K562 (cell line): ENCODE results near the gene DTL. TPM values are rescaled to one million over a fixed set of nuclear protein-coding genes. Genes with fewer than 3 reads are reported as not detected.

ENCODE experiments used
- ATAC-seq: fragments of 200-7000 bp; cut with Tn5 transposase; 3 replicates; pipeline ENCODE4 v1.9.1; 2020; ENCODE audit warnings: moderate library complexity
- BruUV-seq: library from RNA; stranded (reverse); fragments of 400-500 nt; replicated peaks from 2 replicates; lab custom pipeline; 2021; lab: Mats Ljungman, UMichigan
- CTCF ChIA-PET: fragments of 300-600 bp; formaldehyde crosslinking; extraction: SDS; loops from one replicate; lab custom pipeline; 2021; ENCODE audit warnings: low intra/inter-chr PET ratio; lab: Yijun Ruan, JAX
- POLR2A ChIA-PET: fragments of 300-600, 350-650 bp; sonication (Branson Sonifier 250); formaldehyde crosslinking; extraction: SDS; loops from one replicate; lab custom pipeline; 2021; ENCODE audit warnings: antibody characterized with exemption, inconsistent platforms; lab: Yijun Ruan, JAX
- DNase-seq, 4 experiments: peaks; one replicate each; pipeline versions ENCODE4 v3.0.0 to v3.0.0-alpha.2; 2011 to 2018; ENCODE audit warnings: low spot score in 3 of 4, mixed read lengths in 3 of 4; ENCODE audit errors: extremely low read depth in 1 of 4
- FAIRE-seq: peaks from 2 replicates; lab custom pipeline; 2011; peaks lifted over from hg19 to GRCh38; lab: Jason Lieb, UNC
- H2AFZ ChIP-seq: 2 replicates; pipeline ENCODE4 v1.6.0; 2011; ENCODE audit warnings: low read depth, low read length, control low read depth, inconsistent platforms
- H3K27ac ChIP-seq: fragments of 200-600 bp; 3 replicates; pipeline ENCODE4 v1.8.0; 2011; ENCODE audit warnings: low read depth, mild to moderate bottlenecking, control low read depth, inconsistent platforms, low read length, moderate library complexity, mixed read lengths; ENCODE audit errors: extremely low read depth
- H3K27me3 ChIP-seq, 2 experiments: fragments of 300-600 bp in 1 of 2; 2 replicates in 1 of 2; 3 replicates in 1 of 2; pipeline versions ENCODE4 v1.6.0 to v1.8.0; 2011; ENCODE audit warnings: inconsistent platforms in 2 of 2, low read length in 2 of 2, mild to moderate bottlenecking in 1 of 2, mixed read lengths in 1 of 2, moderate library complexity in 1 of 2; ENCODE audit not compliant: control insufficient read depth in 2 of 2, insufficient read depth in 2 of 2
- H3K36me3 ChIP-seq: fragments of 300-600 bp; 3 replicates; pipeline ENCODE4 v1.8.0; 2011; ENCODE audit warnings: mild to moderate bottlenecking, low read length, inconsistent platforms; ENCODE audit not compliant: control insufficient read depth, insufficient read depth
- H3K4me1 ChIP-seq, 2 experiments: fragments of 200-600 bp in 1 of 2; replicated peaks in 1 of 2; 2 replicates in 1 of 2; 3 replicates in 1 of 2; pipeline versions ENCODE4 v1.5.1 to v1.8.0; 2011; ENCODE audit warnings: inconsistent platforms in 2 of 2, low read length in 2 of 2, mild to moderate bottlenecking in 1 of 2, mixed read lengths in 1 of 2, moderate library complexity in 1 of 2; ENCODE audit not compliant: control insufficient read depth in 2 of 2, insufficient read depth in 2 of 2
- H3K4me2 ChIP-seq: 2 replicates; pipeline ENCODE4 v1.6.1; 2011; ENCODE audit warnings: low read length, control low read depth, inconsistent platforms, mixed read lengths; ENCODE audit not compliant: insufficient read depth
- H3K4me3 ChIP-seq: fragments of 200-600 bp; sonication (generic), shearing (Covaris generic); 2 replicates; pipeline ENCODE4 v1.5.1; 2016; ENCODE audit warnings: control low read depth, inconsistent platforms
- H3K79me2 ChIP-seq: fragments of 200-600 bp; 3 replicates; pipeline ENCODE4 v1.8.0; 2011; ENCODE audit warnings: low read length, inconsistent platforms; ENCODE audit not compliant: control insufficient read depth, insufficient read depth
- H3K9ac ChIP-seq, 2 experiments: 2 replicates each; pipeline versions ENCODE4 v1.6.0 to v1.6.1; 2011; ENCODE audit warnings: low read depth in 2 of 2, low read length in 2 of 2, control low read depth in 1 of 2, inconsistent platforms in 1 of 2, mild to moderate bottlenecking in 1 of 2, mixed read lengths in 1 of 2; ENCODE audit not compliant: insufficient read depth in 1 of 2
- H3K9me1 ChIP-seq: one replicate; pipeline ENCODE4 v1.6.0; 2011; ENCODE audit warnings: inconsistent platforms, mild to moderate bottlenecking, low read length, moderate library complexity; ENCODE audit not compliant: control insufficient read depth, insufficient read depth
- H3K9me3 ChIP-seq: replicated peaks from 2 replicates; pipeline ENCODE4 v1.5.1; 2011; ENCODE audit warnings: low read depth, low read length, inconsistent platforms; ENCODE audit not compliant: control insufficient read depth, insufficient read depth
- H4K20me1 ChIP-seq: replicated peaks from 2 replicates; pipeline ENCODE4 v1.6.1; 2011; ENCODE audit warnings: low read length, inconsistent platforms, mixed read lengths; ENCODE audit not compliant: control insufficient read depth, insufficient read depth
- BCOR ChIP-seq: fragments of 450-650 bp; IDR thresholded peaks from 2 replicates; pipeline ENCODE4 v1.6.1; 2016
- CEBPB ChIP-seq: fragments of 450-650 bp; IDR thresholded peaks from 2 replicates; pipeline ENCODE4 v1.6.1; 2016; ENCODE audit warnings: missing genetic modification characterization, missing compliant biosample characterization
- CEBPG ChIP-seq, 3 experiments: fragments of 200-800 bp in 1 of 3; sonication (Bioruptor generic) in 1 of 3; sonication (generic) in 1 of 3; formaldehyde crosslinking in 1 of 3; IDR thresholded peaks in 2 of 3; conservative IDR thresholded peaks in 1 of 3; 2 replicates each; pipeline versions ENCODE4 v1.6.1 to v1.8.0; 2016 to 2022; ENCODE audit warnings: missing compliant biosample characterization in 2 of 3, missing genetic modification characterization in 2 of 3, mild to moderate bottlenecking in 1 of 3, missing genetic modification reagents in 1 of 3
- FOS ChIP-seq: IDR thresholded peaks from 3 replicates; pipeline ENCODE4 v1.6.1; 2011; ENCODE audit not compliant: insufficient read length; ENCODE audit errors: extremely low read depth
- HDGF ChIP-seq: fragments of 450-650 bp; IDR thresholded peaks from 2 replicates; pipeline ENCODE4 v1.6.1; 2016
- NFIC ChIP-seq: fragments of 450-650 bp; IDR thresholded peaks from 2 replicates; pipeline ENCODE4 v1.6.1; 2017; ENCODE audit warnings: mild to moderate bottlenecking, inconsistent platforms
- NFIX ChIP-seq: fragments of 250-450 bp; sonication (Bioruptor Pico); IDR thresholded peaks from 2 replicates; pipeline ENCODE4 v1.4.0; 2020; ENCODE audit warnings: low read depth, mild to moderate bottlenecking, moderate library complexity
- NUFIP1 ChIP-seq: fragments of 450-650 bp; IDR thresholded peaks from 2 replicates; pipeline ENCODE4 v1.6.1; 2018; ENCODE audit not compliant: partially characterized antibody
- RBM25 ChIP-seq: fragments of 200-400 bp; formaldehyde crosslinking; IDR thresholded peaks from 2 replicates; pipeline ENCODE4 v1.6.1; 2018; ENCODE audit warnings: low read length, low read depth, moderate library complexity; ENCODE audit not compliant: severe bottlenecking
- TAF9B ChIP-seq: fragments of 450-650 bp; IDR thresholded peaks from 2 replicates; pipeline ENCODE4 v1.6.1; 2018; ENCODE audit warnings: mild to moderate bottlenecking; ENCODE audit not compliant: partially characterized antibody
- ZNF224 ChIP-seq: sonication (generic); formaldehyde crosslinking; IDR thresholded peaks from 2 replicates; pipeline ENCODE4 v1.8.0; 2022; ENCODE audit warnings: mild to moderate bottlenecking, missing genetic modification reagents
- WGBS: fragments of 100-300 bp; shearing (Covaris generic); methylation state at CpG from one replicate; pipeline ENCODE4 v1.1.6; 2016; ENCODE audit warnings: low coverage, mixed read lengths; ENCODE audit not compliant: insufficient coverage; ENCODE audit errors: missing lambda C conversion rate; 5-methylcytosine and 5-hydroxymethylcytosine counted together
- in situ Hi-C: fragments of 300-500 bp; cut with MboI; formaldehyde crosslinking; loops from 4 replicates; pipeline ENCODE4 v1.15.0; 2018; ENCODE audit warnings: inconsistent platforms, mixed read lengths
- intact Hi-C: fragments of 100-400 bp; cut with micrococcal nuclease; formaldehyde crosslinking; loops from 2 replicates; pipeline ENCODE4 v1.14.2; 2022
- polyA plus RNA-seq, 8 experiments: library from polyadenylated mRNA; depleted of rRNA in 4 of 8; stranded (reverse) in 5 of 8; unstranded in 3 of 8; fragments of >200 nt; fragmentation: Nextera tagmentation in 2 of 8; fragmentation: Illumina TruSeq in 1 of 8; extraction: Ambion mirVana in 2 of 8; extraction: Trizol in 1 of 8; gene quantifications; 2 replicates each; pipeline versions ENCODE4 v1.2.1 to v1.2.3, GENCODE V29; 2011 to 2014; ENCODE audit warnings: inconsistent platforms in 1 of 8, missing spikeins in 1 of 8
- total RNA-seq, 7 experiments: library from RNA; depleted of rRNA in 6 of 7; stranded (reverse); fragments of >200 nt in 6 of 7; fragmentation: Illumina TruSeq in 2 of 7; extraction: Trizol in 2 of 7; gene quantifications; 2 replicates each; pipeline versions ENCODE4 v1.2.1 to v1.2.3, GENCODE V29; 2011 to 2021; ENCODE audit warnings: low replicate concordance in 1 of 7
- TF ChIP-seq, protein P1 (sequence below): fragments of 450-650 bp; formaldehyde crosslinking; IDR thresholded peaks from 2 replicates; pipeline ENCODE4 v1.4.0; 2020; ENCODE audit warnings: mild to moderate bottlenecking, mixed read lengths
- TF ChIP-seq, protein P2 (sequence below): fragments of 450-650 bp; IDR thresholded peaks from 2 replicates; pipeline ENCODE4 v1.6.1; 2016; ENCODE audit warnings: missing biosample characterization, missing genetic modification characterization

Gene DTL
- total and polyA plus RNA-seq, 9 of the 15 experiments (the other 6 are each of a cell fraction or from before 2014, with no cell fraction given) = 38.3 to 81.0 (median 63.2) TPM

DNA sequence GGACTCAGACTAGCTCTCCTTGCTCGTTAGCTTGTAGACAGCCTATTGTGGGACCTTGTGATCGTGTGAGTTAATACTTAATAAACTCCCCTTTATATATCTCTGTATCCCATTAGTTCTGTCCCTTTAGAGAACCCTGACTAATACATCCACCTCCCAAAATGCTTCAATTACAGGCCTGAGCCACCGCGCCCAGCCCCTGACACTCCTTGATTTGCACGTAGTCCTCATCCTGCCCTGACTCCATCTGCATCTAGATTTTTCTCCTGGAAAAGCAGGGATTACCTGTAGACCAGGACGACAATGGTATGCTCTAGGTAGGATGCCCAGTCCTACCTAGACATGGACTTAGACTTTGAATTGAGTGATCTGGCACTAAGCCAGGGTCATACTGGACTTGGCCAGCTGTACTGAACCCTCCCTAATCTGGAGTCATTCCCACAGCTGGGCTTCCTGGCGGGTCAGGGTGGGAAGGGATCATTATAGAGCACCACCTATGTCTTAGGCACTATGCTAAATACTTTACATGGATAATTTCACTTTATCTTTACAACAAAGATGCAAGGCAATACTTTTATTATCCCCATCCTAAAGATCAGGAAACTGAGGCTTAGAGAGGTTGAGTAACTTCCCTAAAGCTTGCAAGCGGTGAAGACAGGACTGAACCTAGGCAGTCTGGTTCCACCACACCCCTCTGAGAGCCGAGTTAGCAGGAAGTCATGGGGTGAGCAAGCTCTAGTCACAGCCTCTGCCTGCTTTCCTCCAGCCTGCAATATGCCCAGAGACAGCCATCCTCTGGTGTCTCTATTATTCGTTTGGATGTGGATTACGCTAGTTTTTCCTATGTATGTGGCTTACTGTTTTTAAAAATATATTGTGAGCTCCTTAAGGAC lies 89.4 kb downstream of the DTL start:
- ChIA-PET POLR2A (interaction anchor here (0.6 to 1.2 kb wide), 4 partner anchors 19 to 136 kb away, joined by 3 read pairs; no protein-coding TSS in a partner anchor), CTCF (no interaction called here)
- WGBS = 68% methylated on average over 11 of the region's 11 CpGs
- no peaks in the 10 kb centered on the region for H4K20me1 ChIP-seq
- in situ Hi-C loops (no loop called here), intact Hi-C loops (no loop called here)
- H3K4me2 ChIP-seq = no peak overlapping the region
- FAIRE-seq (no peak), DNase-seq (no peak), ATAC-seq (peak; percentile 45; the same call in 2 of the 3 replicates)
- H3K27ac ChIP-seq = no peak overlapping the region
- H3K79me2 ChIP-seq = no peaks in the 10 kb centered on the region
- H3K27me3 ChIP-seq = no peaks in the 10 kb centered on the region
- TF ChIP-seq CEBPG (CRISPR knock-in tag; IDR thresholded peaks at IDR 0.05) = peak; percentile 23; the same call in 1 of the 2 replicates
- no peak for TF ChIP-seq CEBPG (tag; conservative IDR thresholded peaks at IDR 0.05 in 1 of 2, IDR thresholded peaks at IDR 0.05 in 1 of 2)
- TF ChIP-seq, protein P1, sequence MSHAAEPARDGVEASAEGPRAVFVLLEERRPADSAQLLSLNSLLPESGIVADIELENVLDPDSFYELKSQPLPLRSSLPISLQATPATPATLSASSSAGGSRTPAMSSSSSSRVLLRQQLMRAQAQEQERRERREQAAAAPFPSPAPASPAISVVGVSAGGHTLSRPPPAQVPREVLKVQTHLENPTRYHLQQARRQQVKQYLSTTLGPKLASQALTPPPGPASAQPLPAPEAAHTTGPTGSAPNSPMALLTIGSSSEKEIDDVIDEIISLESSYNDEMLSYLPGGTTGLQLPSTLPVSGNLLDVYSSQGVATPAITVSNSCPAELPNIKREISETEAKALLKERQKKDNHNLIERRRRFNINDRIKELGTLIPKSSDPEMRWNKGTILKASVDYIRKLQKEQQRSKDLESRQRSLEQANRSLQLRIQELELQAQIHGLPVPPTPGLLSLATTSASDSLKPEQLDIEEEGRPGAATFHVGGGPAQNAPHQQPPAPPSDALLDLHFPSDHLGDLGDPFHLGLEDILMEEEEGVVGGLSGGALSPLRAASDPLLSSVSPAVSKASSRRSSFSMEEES (CRISPR knock-in tag) = no peak
- TF ChIP-seq RBM25 = peak; percentile 90
- no peak for TF ChIP-seq TAF9B
- peak; percentile 92 for TF ChIP-seq NFIC
- peak; percentile 27; the same call in 1 of the 2 replicates for TF ChIP-seq CEBPB (tag)
- no peak for TF ChIP-seq FOS
- TF ChIP-seq BCOR = peak; percentile 79
- peak; percentile 67 for TF ChIP-seq NFIX (CRISPR knock-in tag)
- no peak for TF ChIP-seq HDGF
- no peak for TF ChIP-seq NUFIP1
- TF ChIP-seq, protein P2, sequence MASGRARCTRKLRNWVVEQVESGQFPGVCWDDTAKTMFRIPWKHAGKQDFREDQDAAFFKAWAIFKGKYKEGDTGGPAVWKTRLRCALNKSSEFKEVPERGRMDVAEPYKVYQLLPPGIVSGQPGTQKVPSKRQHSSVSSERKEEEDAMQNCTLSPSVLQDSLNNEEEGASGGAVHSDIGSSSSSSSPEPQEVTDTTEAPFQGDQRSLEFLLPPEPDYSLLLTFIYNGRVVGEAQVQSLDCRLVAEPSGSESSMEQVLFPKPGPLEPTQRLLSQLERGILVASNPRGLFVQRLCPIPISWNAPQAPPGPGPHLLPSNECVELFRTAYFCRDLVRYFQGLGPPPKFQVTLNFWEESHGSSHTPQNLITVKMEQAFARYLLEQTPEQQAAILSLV (tag) = no peak
- 0 out of 2 replicates have a peak, but pooled peaks have one; percentile 32 for TF ChIP-seq ZNF224 (CRISPR knock-in tag)
- H3K9ac ChIP-seq = peak overlapping the region in 1 of 2 experiments; percentile 50; a peak in 1 of 4 replicates
- no peaks in the 10 kb centered on the region for H3K9me1 ChIP-seq
- no TSS peak for BruUV-seq
- H3K4me3 ChIP-seq = no peak overlapping the region
- H3K36me3 ChIP-seq = peaks cover 14% of the 10 kb centered on the region; the same call in 2 of the 3 replicates
- no peak overlapping the region for H2AFZ ChIP-seq
- peaks cover 2 to 15% of the 10 kb centered on the region in 2 experiments for H3K4me1 ChIP-seq
- no peaks in the 10 kb centered on the region for H3K9me3 ChIP-seq
